ENCODE measurements around the gene EGLN3.

GRCh38 chr14:33929799-33930408, 21.0 kb downstream of the EGLN3 start:
- TF ChIP-seq CTCF (conservative IDR thresholded peaks at IDR 0.05) (no peak), ZFX (IDR thresholded peaks at IDR 0.05) (no peak)

Measured in C4-2B (cell line).